ENCODE measurements around the gene XKRX. TPM values are rescaled to one million over a fixed set of nuclear protein-coding genes. Genes with fewer than 3 reads are reported as not detected.

Gene XKRX
- total and polyA plus RNA-seq, 2 of the 13 experiments (the other 11 are each of a cell fraction or from before 2014, with no cell fraction given): not detected

GRCh38 chrX:100969936-100970335 lies 41.2 kb upstream of the XKRX start:
- Histone ChIP-seq H3K4me1 (ENCODE audit: insufficient read depth, low read length) (no peaks in the 10 kb centered on the region), H3K79me2 (ENCODE audit: insufficient read depth, low read length) (no peaks in the 10 kb centered on the region), H4K20me1 (ENCODE audit: insufficient read depth, low read length) (no peaks in the 10 kb centered on the region), H2AFZ (ENCODE audit: low read length) (no peak overlapping the region), H3K9ac (ENCODE audit: insufficient read depth, low read depth, low read length) (no peak overlapping the region), H3K27ac (ENCODE audit: extremely low read length, insufficient read depth, low read length) (no peak overlapping the region), H3K4me3 (replicated peaks in 1 of 3; ENCODE audit: insufficient read depth in 1 of 3, low read depth in 2 of 3, low read length in 3 of 3) (no peak overlapping the region), H3K4me2 (ENCODE audit: low read depth, low read length) (no peak overlapping the region), H3K36me3 (replicated peaks in 1 of 2; ENCODE audit: control insufficient read depth in 1 of 2, insufficient read depth in 2 of 2, low read length in 2 of 2) (no peaks in the 10 kb centered on the region), H3K9me3 (ENCODE audit: low read length) (no peaks in the 10 kb centered on the region), H3K27me3 (ENCODE audit: control insufficient read depth in 1 of 2, insufficient read depth in 2 of 2, low read length in 2 of 2) (no peaks in the 10 kb centered on the region)
- no TSS peak for BruUV-seq (replicated peaks)
- DNase-seq (ENCODE audit: low spot score) (no peak), FAIRE-seq (no peak), ATAC-seq (no peak)
- TF ChIP-seq MAFF (IDR thresholded peaks at IDR 0.05; ENCODE audit: low read depth, low read length): no peak
- intact Hi-C loops (cut with micrococcal nuclease; ENCODE audit: unreplicated experiment): no loop called here
- in situ Hi-C loops (cut with HindIII; ENCODE audit: extremely low pct_ligation_motif_present, low pct_unique_long_range_greater_than_20kb): no loop called here
- CTCF ChIA-PET (ENCODE audit: low intra/inter-chr PET ratio, low total read pairs): no interaction called here
- WGBS (ENCODE audit: low lambda C conversion rate): no CpG with 5 or more reads among the region's 1 CpG
- POLR2A ChIA-PET: no interaction called here

- DNase-seq (ENCODE audit: low spot score) (no peak), FAIRE-seq (no peak), ATAC-seq (no peak)
- Histone ChIP-seq H3K4me2 (ENCODE audit: low read depth, low read length) (no peak within 1 kb of the TSS), H4K20me1 (ENCODE audit: insufficient read depth, low read length) (no peaks in the 10 kb centered on the region), H2AFZ (ENCODE audit: low read length) (no peak within 1 kb of the TSS), H3K36me3 (replicated peaks in 1 of 2; ENCODE audit: control insufficient read depth in 1 of 2, insufficient read depth in 2 of 2, low read length in 2 of 2) (no peaks in the 10 kb centered on the region), H3K9ac (ENCODE audit: insufficient read depth, low read depth, low read length) (no peak within 1 kb of the TSS), H3K27ac (ENCODE audit: extremely low read length, insufficient read depth, low read length) (no peak within 1 kb of the TSS), H3K4me1 (ENCODE audit: insufficient read depth, low read length) (no peaks in the 10 kb centered on the region), H3K79me2 (ENCODE audit: insufficient read depth, low read length) (no peaks in the 10 kb centered on the region), H3K4me3 (replicated peaks in 1 of 3; ENCODE audit: insufficient read depth in 1 of 3, low read depth in 2 of 3, low read length in 3 of 3) (no peak within 1 kb of the TSS), H3K9me3 (ENCODE audit: low read length) (no peaks in the 10 kb centered on the region), H3K27me3 (ENCODE audit: control insufficient read depth in 1 of 2, insufficient read depth in 2 of 2, low read length in 2 of 2) (no peaks in the 10 kb centered on the region)
- intact Hi-C loops (cut with micrococcal nuclease; ENCODE audit: unreplicated experiment) (no loop called here), in situ Hi-C loops (cut with HindIII; ENCODE audit: extremely low pct_ligation_motif_present, low pct_unique_long_range_greater_than_20kb) (no loop called here)
- no TSS peak for BruUV-seq (replicated peaks)
- POLR2A ChIA-PET: no interaction called here
- TF ChIP-seq HNRNPL (IDR thresholded peaks at IDR 0.05; ENCODE audit: low read depth, low read length) (no peak), SUZ12 (IDR thresholded peaks at IDR 0.05; ENCODE audit: low read depth, low read length) (no peak), ZNF639 (CRISPR knock-in tag; conservative IDR thresholded peaks at IDR 0.05) (no peak), ZNF569 (CRISPR knock-in tag; IDR thresholded peaks at IDR 0.05; ENCODE audit: borderline replicate concordance) (no peak), ZNF274 (CRISPR knock-in tag; IDR thresholded peaks at IDR 0.05) (no peak), ATF4 (CRISPR knock-in tag; IDR thresholded peaks at IDR 0.05) (no peak), ZNF839 (CRISPR knock-in tag; IDR thresholded peaks at IDR 0.05; ENCODE audit: borderline replicate concordance) (no peak), HHEX (CRISPR knock-in tag; IDR thresholded peaks at IDR 0.05) (no peak)
- WGBS (ENCODE audit: low lambda C conversion rate): 69% methylated on average over 2 of the region's 2 CpGs
- CTCF ChIA-PET (ENCODE audit: low intra/inter-chr PET ratio, low total read pairs): no interaction called here
These were observed 40.7 kb upstream of the XKRX start, which contains the start of gene ARL13A for GRCh38 chrX:100969408-100969807. Gene ARL13A (plus strand): TSS chrX:100969708. CDS start chrX:100973690, 3,982 bp downstream.
